H1 (cell line): ENCODE measurements around the gene SRCIN1. TPM values are rescaled to one million over a fixed set of nuclear protein-coding genes. Genes with fewer than 3 reads are reported as not detected.
A peak's percentile ranks its signal among the peaks of the same experiment; 100 is the strongest.

Experiments
- ASH2L ChIP-seq: fragments of 200-600, 300-600 bp; sonication (generic); IDR thresholded peaks from one replicate; pipeline ENCODE4 v1.7.1; 2017; ENCODE audit warnings: low read length
- CBX5 ChIP-seq: fragments of 300-800, 300-1000 bp; sonication (generic); IDR thresholded peaks from 2 replicates; pipeline ENCODE4 v1.7.1; 2016; ENCODE audit warnings: antibody characterized with exemption, low read length, low read depth
- CHD2 ChIP-seq: IDR thresholded peaks from 2 replicates; pipeline ENCODE4 v1.6.1; 2012; ENCODE audit warnings: low read length, improper control_type of control experiment
- CTBP2 ChIP-seq: IDR thresholded peaks from 2 replicates; pipeline ENCODE4 v1.7.0; 2011; ENCODE audit warnings: borderline replicate concordance, mild to moderate bottlenecking, moderate library complexity, mixed read lengths, low read length; ENCODE audit not compliant: insufficient read depth, insufficient read length
- GTF2F1 ChIP-seq: IDR thresholded peaks from 2 replicates; pipeline ENCODE4 v1.6.1; 2012; ENCODE audit warnings: low read depth, low read length, improper control_type of control experiment, borderline replicate concordance
- SAP30 ChIP-seq: fragments of 300-600 bp; sonication (generic); IDR thresholded peaks from 2 replicates; pipeline ENCODE4 v1.7.1; 2012; ENCODE audit warnings: low read length, moderate library complexity, mild to moderate bottlenecking, inconsistent platforms; ENCODE audit not compliant: insufficient read depth, insufficient replicate concordance
- SP1 ChIP-seq: IDR thresholded peaks from 2 replicates; pipeline ENCODE4 v1.6.1; 2011; ENCODE audit warnings: low read depth, low read length
- SUZ12 ChIP-seq: fragments of 200-600 bp; sonication (generic); IDR thresholded peaks from 2 replicates; pipeline ENCODE4 v1.6.1; 2012; ENCODE audit warnings: mild to moderate bottlenecking, inconsistent platforms, low read length, moderate library complexity, mixed read lengths
- polyA plus RNA-seq, 7 experiments: library from polyadenylated mRNA; depleted of rRNA in 3 of 7; stranded (reverse) in 5 of 7; unstranded in 2 of 7; fragments of >200 nt in 5 of 7; fragments of 200-250 nt in 2 of 7; gene quantifications; 1 replicate in 5 of 7; 2 replicates in 1 of 7; 4 replicates in 1 of 7; pipeline versions ENCODE4 v1.2.1 to v1.2.3, GENCODE V29; 2011 to 2013; ENCODE audit warnings: missing spikeins in 2 of 7, mixed read lengths in 2 of 7
- total RNA-seq: library from RNA; stranded (reverse); fragmentation: NEBNext Ultra II Directional; extraction: Animal tissue kit (Norgen Biotek cat#: 25700); gene quantifications from 2 replicates; pipeline ENCODE4 v1.2.1, GENCODE V29; 2021
- TF ChIP-seq, protein P1 (sequence below), 3 experiments: IDR thresholded peaks; 1 replicate in 2 of 3; 2 replicates in 1 of 3; pipeline versions ENCODE4 v1.5.1 to v1.6.1; 2011; ENCODE audit warnings: low read length in 3 of 3, mild to moderate bottlenecking in 3 of 3, inconsistent platforms in 2 of 3, low read depth in 1 of 3, moderate library complexity in 1 of 3; ENCODE audit not compliant: insufficient read depth in 1 of 3; ENCODE audit errors: control extremely low read depth in 1 of 3

SRCIN1 gene
- total and polyA plus RNA-seq, 2 of the 8 experiments (the other 6 are each of a cell fraction or from before 2014, with no cell fraction given), result 2.8 to 3.8 TPM

DNA sequence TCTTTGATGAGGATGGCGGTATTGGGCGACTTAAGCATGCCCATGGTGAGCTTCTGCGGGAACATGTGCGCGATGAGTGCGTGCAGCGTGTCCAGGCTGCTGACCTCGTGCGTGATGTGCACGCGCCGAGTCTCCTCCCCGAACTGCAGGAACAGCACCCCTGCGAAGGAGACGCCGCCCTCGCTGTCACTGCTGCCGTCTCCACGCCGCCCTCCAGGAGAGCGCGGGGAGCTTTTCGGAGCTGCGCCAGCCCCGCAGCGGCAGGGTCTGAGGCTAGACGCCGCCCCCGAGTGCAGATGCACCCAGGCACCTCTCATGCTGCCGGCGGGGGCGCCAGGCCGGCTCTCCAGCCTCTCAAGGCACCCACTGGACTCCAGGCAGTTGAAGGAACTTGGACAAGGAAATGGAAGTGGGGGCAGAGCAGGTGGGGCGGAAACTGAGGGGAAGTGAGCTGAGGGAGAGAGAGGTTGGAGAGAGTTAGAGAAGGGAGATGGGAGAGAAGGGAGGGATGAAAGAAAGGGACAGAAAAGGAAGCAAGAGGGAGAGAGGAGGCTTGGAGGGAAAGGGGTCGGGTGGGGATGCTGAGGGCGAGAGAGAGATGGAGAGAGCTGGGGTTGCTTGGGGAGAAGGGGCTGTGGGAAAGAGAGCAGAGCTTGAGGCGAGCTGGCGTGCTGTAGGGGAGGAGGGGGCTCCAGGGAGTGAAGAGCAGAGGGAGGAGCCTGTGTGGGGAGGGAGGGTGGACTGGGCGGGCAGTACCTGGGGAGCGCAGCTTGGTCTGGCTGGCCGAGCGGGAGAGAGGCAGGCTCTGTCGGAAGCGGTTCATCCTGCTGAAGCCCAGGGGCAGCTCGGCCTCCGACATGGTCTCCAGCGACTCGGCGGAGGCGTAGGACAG is 42.1 kb downstream of the SRCIN1 start (continued):
- TF ChIP-seq SP1, result peak; percentile 86
- no peak for TF ChIP-seq CBX5
- no peak for TF ChIP-seq CHD2
- TF ChIP-seq, protein P1, sequence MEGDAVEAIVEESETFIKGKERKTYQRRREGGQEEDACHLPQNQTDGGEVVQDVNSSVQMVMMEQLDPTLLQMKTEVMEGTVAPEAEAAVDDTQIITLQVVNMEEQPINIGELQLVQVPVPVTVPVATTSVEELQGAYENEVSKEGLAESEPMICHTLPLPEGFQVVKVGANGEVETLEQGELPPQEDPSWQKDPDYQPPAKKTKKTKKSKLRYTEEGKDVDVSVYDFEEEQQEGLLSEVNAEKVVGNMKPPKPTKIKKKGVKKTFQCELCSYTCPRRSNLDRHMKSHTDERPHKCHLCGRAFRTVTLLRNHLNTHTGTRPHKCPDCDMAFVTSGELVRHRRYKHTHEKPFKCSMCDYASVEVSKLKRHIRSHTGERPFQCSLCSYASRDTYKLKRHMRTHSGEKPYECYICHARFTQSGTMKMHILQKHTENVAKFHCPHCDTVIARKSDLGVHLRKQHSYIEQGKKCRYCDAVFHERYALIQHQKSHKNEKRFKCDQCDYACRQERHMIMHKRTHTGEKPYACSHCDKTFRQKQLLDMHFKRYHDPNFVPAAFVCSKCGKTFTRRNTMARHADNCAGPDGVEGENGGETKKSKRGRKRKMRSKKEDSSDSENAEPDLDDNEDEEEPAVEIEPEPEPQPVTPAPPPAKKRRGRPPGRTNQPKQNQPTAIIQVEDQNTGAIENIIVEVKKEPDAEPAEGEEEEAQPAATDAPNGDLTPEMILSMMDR (IDR thresholded peaks at IDR 0.05; ENCODE audit: control extremely low read depth in 1 of 3, insufficient read depth in 1 of 3, low read depth in 1 of 3, low read length in 3 of 3), result no peak
- peak; percentile 78 for TF ChIP-seq SAP30
- peak; percentile 70 for TF ChIP-seq ASH2L
- no peak; the same call in 1 of the 2 replicates for TF ChIP-seq SUZ12
- no peak for TF ChIP-seq GTF2F1
- TF ChIP-seq CTBP2, result peak; percentile 99
